Uterus (tissue), 2 donors: ENCODE data around the gene RET.

Experiments used
- CTCF ChIP-seq, 4 experiments: fragments of 200-600 bp in 2 of 4; fragments of 450-650 bp in 2 of 4; sonication (generic) in 2 of 4; IDR thresholded peaks; one replicate each; pipeline ENCODE4 v1.5.1; 2016 to 2019; ENCODE audit warnings: antibody characterized with exemption in 4 of 4, mild to moderate bottlenecking in 2 of 4, moderate library complexity in 1 of 4
- POLR2A ChIP-seq, 2 donors: fragments of 450-650 bp; IDR thresholded peaks; one replicate each; pipeline ENCODE4 v1.6.1; 2016; ENCODE audit warnings: antibody characterized with exemption in 2 of 2, mild to moderate bottlenecking in 1 of 2, moderate library complexity in 1 of 2

- no peak for TF ChIP-seq CTCF (IDR thresholded peaks at IDR 0.05)
- TF ChIP-seq POLR2A (IDR thresholded peaks at IDR 0.05): no peak
Observed at GRCh38 chr10:43037942-43038782, 38.7 kb upstream of the RET start.
